Brain microvascular endothelial cell (primary cell): ENCODE results near the gene IFIT3.
A peak's percentile ranks its signal among the peaks of the same experiment; 100 is the strongest.

Source experiments
- DNase-seq: peaks from one replicate; pipeline ENCODE4 v3.0.0-alpha.2; 2020
- H3K27ac ChIP-seq: fragments of 250-450 bp; sonication (Bioruptor Pico); 2 replicates; pipeline ENCODE4 v1.5.1; 2020; ENCODE audit warnings: mild to moderate bottlenecking, moderate library complexity
- H3K27me3 ChIP-seq: fragments of 250-450 bp; sonication (Bioruptor Pico); replicated peaks from 2 replicates; pipeline ENCODE4 v1.5.1; 2020; ENCODE audit warnings: mild to moderate bottlenecking
- H3K36me3 ChIP-seq: fragments of 250-450 bp; sonication (Bioruptor Pico); replicated peaks from 2 replicates; pipeline ENCODE4 v1.5.1; 2020; ENCODE audit warnings: mild to moderate bottlenecking
- H3K4me3 ChIP-seq: 2 replicates; pipeline ENCODE4 v1.5.1; 2011; ENCODE audit warnings: low read depth, mild to moderate bottlenecking, control low read depth, low read length, moderate library complexity
- CTCF ChIP-seq: IDR thresholded peaks from 2 replicates; pipeline ENCODE4 v1.5.1; 2011; ENCODE audit warnings: low read depth, mild to moderate bottlenecking, moderate library complexity, low read length, control low read depth, inconsistent platforms; ENCODE audit errors: missing control alignments
- in situ Hi-C: cut with HindIII; loops from 2 replicates; pipeline ENCODE4 v1.10.0; 2017; ENCODE audit warnings: low sequenced_read_pairs, low pct_ligation_motif_present

Gene IFIT3

GRCh38 chr10:89295597-89295996 lies 32.2 kb upstream of the IFIT3 start:
- DNase-seq, result no peak
- peak overlapping the region; percentile 60 for H3K27ac ChIP-seq
- TF ChIP-seq CTCF, result no peak

GRCh38 chr10:89296220-89296648 lies 31.6 kb upstream of the IFIT3 start:
- H3K36me3 ChIP-seq, result no peaks in the 10 kb centered on the region
- no peaks in the 10 kb centered on the region for H3K27me3 ChIP-seq
- no peak for TF ChIP-seq CTCF
- DNase-seq, result no peak
- H3K27ac ChIP-seq, result peak overlapping the region; percentile 60
- in situ Hi-C loops, result no loop called here
- H3K4me3 ChIP-seq, result no peak overlapping the region

More at GRCh38 chr10:89295597-89295996, 32.2 kb upstream of the IFIT3 start:
- H3K27me3 ChIP-seq, result no peaks in the 10 kb centered on the region
- H3K4me3 ChIP-seq, result no peak overlapping the region
- H3K36me3 ChIP-seq, result no peaks in the 10 kb centered on the region
- in situ Hi-C loops, result no loop called here

GRCh38 chr10:89297356-89297755 lies 30.4 kb upstream of the IFIT3 start:
- Histone ChIP-seq H3K27me3 (no peaks in the 10 kb centered on the region), H3K27ac (no peak overlapping the region), H3K4me3 (no peak overlapping the region), H3K36me3 (no peaks in the 10 kb centered on the region)
- no peak for DNase-seq
- in situ Hi-C loops, result no loop called here
- no peak for TF ChIP-seq CTCF

GRCh38 chr10:89297791-89298190 lies 30.0 kb upstream of the IFIT3 start:
- no peak for TF ChIP-seq CTCF
- Histone ChIP-seq H3K27me3 (no peaks in the 10 kb centered on the region), H3K27ac (no peak overlapping the region)

GRCh38 chr10:89299031-89299430 lies 28.8 kb upstream of the IFIT3 start:
- in situ Hi-C loops, result no loop called here
- TF ChIP-seq CTCF, result no peak

More at GRCh38 chr10:89297791-89298190, 30.0 kb upstream of the IFIT3 start:
- in situ Hi-C loops, result no loop called here
- Histone ChIP-seq H3K4me3 (no peak overlapping the region), H3K36me3 (no peaks in the 10 kb centered on the region)
- DNase-seq, result no peak

GRCh38 chr10:89301232-89301631 lies 26.6 kb upstream of the IFIT3 start:
- Histone ChIP-seq H3K27me3 (no peaks in the 10 kb centered on the region), H3K4me3 (peak overlapping the region; percentile 56), H3K27ac (peak overlapping the region; percentile 75), H3K36me3 (no peaks in the 10 kb centered on the region)
- TF ChIP-seq CTCF, result no peak
- in situ Hi-C loops, result no loop called here
- no peak for DNase-seq

More at GRCh38 chr10:89299031-89299430, 28.8 kb upstream of the IFIT3 start:
- Histone ChIP-seq H3K4me3 (no peak overlapping the region), H3K27me3 (no peaks in the 10 kb centered on the region), H3K36me3 (no peaks in the 10 kb centered on the region), H3K27ac (no peak overlapping the region)
- no peak for DNase-seq
